ENCODE data around the gene MEF2A.

Gene MEF2A

GRCh38 chr15:99606646-99607045 lies 40.9 kb downstream of the MEF2A start:
- no peak for DNase-seq (ENCODE audit: low spot score)

- DNase-seq (ENCODE audit: low spot score) = no peak
Observed at GRCh38 chr15:99613481-99613880, 47.7 kb downstream of the MEF2A start.

GRCh38 chr15:99613887-99614647 lies 48.3 kb downstream of the MEF2A start:
- DNase-seq (ENCODE audit: low spot score) = peak; percentile 18

GRCh38 chr15:99614749-99615288 lies 49.0 kb downstream of the MEF2A start:
- DNase-seq (ENCODE audit: low spot score) = no peak

- DNase-seq (ENCODE audit: low spot score) = no peak
Observed at GRCh38 chr15:99615460-99615859, 49.7 kb downstream of the MEF2A start.

GRCh38 chr15:99616129-99616528 lies 50.3 kb downstream of the MEF2A start:
- DNase-seq (ENCODE audit: low spot score) = no peak

- DNase-seq (ENCODE audit: low spot score) = no peak
Observed at GRCh38 chr15:99616773-99617342, 51.1 kb downstream of the MEF2A start.

- DNase-seq (ENCODE audit: low spot score) = no peak
Observed at GRCh38 chr15:99618941-99619411, 53.2 kb downstream of the MEF2A start.

GRCh38 chr15:99619712-99620111 lies 53.9 kb downstream of the MEF2A start:
- peak; percentile 29 for DNase-seq (ENCODE audit: low spot score)

GRCh38 chr15:99620178-99620577 lies 54.4 kb downstream of the MEF2A start:
- no peak for DNase-seq (ENCODE audit: low spot score)

- DNase-seq (ENCODE audit: low spot score) = no peak
Observed at GRCh38 chr15:99621767-99622166, 56.0 kb downstream of the MEF2A start.

- DNase-seq (ENCODE audit: low spot score) = peak; percentile 35
Observed at GRCh38 chr15:99628374-99629001, 62.7 kb downstream of the MEF2A start.

- DNase-seq (ENCODE audit: low spot score) = no peak
Observed at GRCh38 chr15:99630607-99631131, 64.9 kb downstream of the MEF2A start.

GRCh38 chr15:99631255-99631654 lies 65.5 kb downstream of the MEF2A start:
- no peak for DNase-seq (ENCODE audit: low spot score)

GRCh38 chr15:99632521-99632920 lies 66.7 kb downstream of the MEF2A start:
- no peak for DNase-seq (ENCODE audit: low spot score)

GRCh38 chr15:99633655-99634054 lies 67.9 kb downstream of the MEF2A start:
- DNase-seq (ENCODE audit: low spot score) = no peak

GRCh38 chr15:99634576-99634975 lies 68.8 kb downstream of the MEF2A start:
- no peak for DNase-seq (ENCODE audit: low spot score)

GRCh38 chr15:99635145-99635544 lies 69.4 kb downstream of the MEF2A start:
- DNase-seq (ENCODE audit: low spot score) = no peak

GRCh38 chr15:99635794-99636193 lies 70.0 kb downstream of the MEF2A start:
- DNase-seq (ENCODE audit: low spot score) = no peak

GRCh38 chr15:99644913-99645542 lies 79.2 kb downstream of the MEF2A start:
- no peak for DNase-seq (ENCODE audit: low spot score)

- DNase-seq (ENCODE audit: low spot score) = no peak
Observed at GRCh38 chr15:99645543-99645935, 79.8 kb downstream of the MEF2A start.

- no peak for DNase-seq (ENCODE audit: low spot score)
Observed at GRCh38 chr15:99645951-99646350, 80.2 kb downstream of the MEF2A start.
